ENCODE measurements around the gene DEFB113.
"Not testable (repeated sequence)": the region's sequence is repeated elsewhere in the genome, so short reads cannot be mapped to it uniquely, and the experiment has no call there.

The DEFB113 gene, protein sequence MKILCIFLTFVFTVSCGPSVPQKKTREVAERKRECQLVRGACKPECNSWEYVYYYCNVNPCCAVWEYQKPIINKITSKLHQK

GRCh38 chr6:49969605-49970004 is at the start of gene DEFB113:
Gene DEFB113 (minus strand): TSS chr6:49969625. CDS start chr6:49969625, 0 bp downstream.
- DNase-seq, result no peak

DNA sequence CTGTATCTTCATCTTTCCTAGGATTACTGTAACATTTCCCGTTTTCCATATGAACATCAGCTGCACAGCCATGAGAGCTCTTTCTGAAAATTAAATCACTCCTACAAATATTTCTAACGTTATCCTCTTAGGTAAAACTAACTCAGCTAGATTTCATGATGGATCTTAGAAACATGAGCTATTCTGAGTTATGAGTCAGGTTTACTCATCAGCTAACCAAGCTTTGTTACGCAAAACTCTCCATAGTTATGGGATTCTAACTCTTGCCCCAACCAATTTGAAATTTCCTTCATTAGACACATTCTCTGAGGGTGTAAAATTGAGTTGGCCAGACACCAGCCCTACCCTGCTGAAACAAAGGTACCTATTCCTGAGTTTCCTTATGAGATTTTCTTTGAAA is 38.4 kb upstream of the DEFB113 start:
- no peak for DNase-seq

DNA sequence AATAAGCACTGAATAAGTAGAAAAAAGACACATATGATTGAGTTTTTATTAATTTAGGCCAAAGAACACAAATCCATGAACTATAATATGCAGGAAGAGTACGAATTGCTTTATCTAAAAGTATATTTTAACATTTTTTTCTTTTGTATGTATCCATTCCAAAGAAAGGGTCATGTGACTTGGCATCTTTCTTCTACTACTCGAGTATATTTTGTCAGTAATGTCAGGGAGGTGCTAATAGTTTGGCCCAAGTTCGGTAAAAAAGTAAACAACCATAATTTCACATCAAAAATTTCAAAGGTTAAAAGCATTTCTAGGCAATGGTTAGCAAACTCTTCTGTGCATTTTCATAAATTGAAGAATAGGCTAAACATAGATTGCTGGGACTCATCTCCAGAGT is 33.7 kb upstream of the DEFB113 start:
- no peak for DNase-seq

DNA sequence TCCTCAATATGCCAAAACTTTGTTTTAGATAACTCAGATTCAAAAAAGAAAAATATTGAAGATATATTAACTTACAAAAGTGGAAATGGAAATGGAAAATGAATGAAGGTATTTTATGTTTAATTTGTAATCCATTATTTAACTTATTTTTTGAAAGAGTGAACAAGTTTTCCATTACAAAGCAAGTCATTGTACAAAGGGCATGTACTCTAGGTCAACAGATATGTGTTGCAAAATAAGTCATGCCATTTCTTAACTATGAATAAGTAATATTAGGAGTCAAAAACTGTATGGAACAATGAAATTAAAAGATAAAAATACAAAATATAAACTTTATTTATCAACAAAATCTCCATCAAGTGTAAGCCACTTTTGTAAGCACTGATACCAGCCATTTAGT is 25.9 kb upstream of the DEFB113 start:
- DNase-seq, result no peak

DNA sequence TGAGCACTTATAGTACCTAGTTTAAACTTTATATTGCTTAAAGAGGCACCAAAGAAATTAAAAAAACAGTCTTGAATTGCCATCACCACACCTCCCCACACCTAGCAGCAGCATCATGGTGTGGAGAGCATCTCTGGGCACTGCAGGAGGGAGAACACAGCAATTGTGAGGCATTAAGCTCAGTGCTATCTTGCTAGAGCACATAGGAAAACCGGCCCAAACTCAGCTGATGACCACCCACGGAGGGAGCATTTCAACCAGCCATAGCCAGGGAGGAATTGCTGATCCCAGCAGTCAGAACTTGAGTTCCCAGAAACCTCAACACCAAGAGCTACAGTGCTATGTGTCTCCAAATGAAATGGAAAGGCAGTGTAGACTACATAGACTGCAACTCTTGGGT is 19.5 kb upstream of the DEFB113 start:
- DNase-seq, result no peak

GRCh38 chr6:49987749-49988148 is 18.3 kb upstream of the DEFB113 start:
- no peak for DNase-seq

DNA sequence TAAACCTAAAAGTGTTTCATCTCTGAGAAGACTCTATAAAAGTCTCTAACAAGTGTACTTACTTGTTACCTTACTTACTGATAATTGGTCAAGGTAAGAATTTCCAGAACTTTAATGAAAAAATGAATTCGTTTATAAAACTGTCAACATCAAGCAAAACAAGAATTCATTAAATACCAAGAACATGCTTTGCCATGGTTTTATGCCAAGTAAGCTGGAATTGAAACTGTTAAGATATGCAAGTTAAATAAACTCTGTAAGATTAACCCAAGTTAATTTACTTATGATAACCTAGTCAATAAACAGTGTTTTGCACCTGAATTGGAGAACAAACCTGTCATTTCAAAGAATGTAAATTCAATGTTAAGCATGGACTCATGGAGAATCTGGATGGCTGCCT is 17.1 kb upstream of the DEFB113 start:
- DNase-seq, result no peak

DNA sequence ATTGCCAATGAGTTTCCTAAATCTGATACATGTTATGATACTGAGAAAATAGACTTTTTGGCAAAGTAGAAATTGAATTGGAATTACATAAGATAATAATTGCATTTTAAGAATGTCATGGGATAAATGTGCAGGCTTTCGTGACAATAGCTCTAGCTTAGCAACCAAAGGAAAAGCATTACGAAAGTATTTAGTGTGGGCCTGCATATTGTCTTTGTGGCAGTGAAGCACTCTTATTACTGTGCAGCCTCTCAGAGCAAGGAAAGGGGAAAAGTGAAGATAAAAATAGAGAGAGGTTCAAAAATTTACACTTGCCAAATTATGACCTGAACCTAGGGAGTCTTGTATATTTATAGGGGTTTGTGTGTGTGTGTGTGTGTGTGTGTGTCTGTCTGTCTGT is 12.6 kb upstream of the DEFB113 start:
- DNase-seq, result no peak

DNA sequence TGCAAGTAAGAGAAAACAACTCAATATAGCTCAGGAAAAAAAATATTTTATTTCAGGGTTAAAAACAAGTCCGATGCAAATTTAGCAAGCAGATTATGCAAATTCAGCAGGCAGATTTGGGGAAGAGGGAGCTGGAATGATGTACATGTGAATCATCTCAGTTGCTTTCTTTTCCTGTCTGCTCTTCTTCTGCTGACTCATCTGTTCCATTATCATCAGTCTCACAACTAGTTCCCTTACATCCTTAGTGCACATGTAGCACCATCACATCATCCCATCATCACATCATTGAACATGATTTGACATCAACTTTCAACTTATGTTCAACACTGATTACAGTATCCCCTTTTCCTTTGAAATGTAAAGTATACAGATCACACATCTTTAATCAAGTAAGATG is 11.5 kb upstream of the DEFB113 start:
- DNase-seq, result no peak

DNA sequence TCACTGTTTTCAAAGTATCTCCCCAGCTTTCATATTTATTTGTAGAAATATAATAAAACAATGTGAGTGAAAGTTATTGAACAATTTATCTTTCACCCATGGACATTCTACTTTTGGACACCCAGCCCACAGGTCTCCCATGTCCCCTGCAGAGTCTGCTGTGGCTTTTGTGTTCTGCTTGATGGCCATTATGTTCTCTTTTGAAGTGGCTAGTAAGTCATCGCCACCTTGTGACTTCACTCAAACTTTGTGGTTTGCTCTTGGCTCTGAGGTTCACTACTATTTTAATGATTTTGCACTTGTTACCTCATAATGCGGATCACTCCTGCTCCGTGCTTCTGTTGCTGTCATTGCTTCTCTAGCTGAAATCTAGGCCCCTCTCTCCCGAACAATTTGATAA is 10.2 kb upstream of the DEFB113 start:
- no peak for DNase-seq

DNA sequence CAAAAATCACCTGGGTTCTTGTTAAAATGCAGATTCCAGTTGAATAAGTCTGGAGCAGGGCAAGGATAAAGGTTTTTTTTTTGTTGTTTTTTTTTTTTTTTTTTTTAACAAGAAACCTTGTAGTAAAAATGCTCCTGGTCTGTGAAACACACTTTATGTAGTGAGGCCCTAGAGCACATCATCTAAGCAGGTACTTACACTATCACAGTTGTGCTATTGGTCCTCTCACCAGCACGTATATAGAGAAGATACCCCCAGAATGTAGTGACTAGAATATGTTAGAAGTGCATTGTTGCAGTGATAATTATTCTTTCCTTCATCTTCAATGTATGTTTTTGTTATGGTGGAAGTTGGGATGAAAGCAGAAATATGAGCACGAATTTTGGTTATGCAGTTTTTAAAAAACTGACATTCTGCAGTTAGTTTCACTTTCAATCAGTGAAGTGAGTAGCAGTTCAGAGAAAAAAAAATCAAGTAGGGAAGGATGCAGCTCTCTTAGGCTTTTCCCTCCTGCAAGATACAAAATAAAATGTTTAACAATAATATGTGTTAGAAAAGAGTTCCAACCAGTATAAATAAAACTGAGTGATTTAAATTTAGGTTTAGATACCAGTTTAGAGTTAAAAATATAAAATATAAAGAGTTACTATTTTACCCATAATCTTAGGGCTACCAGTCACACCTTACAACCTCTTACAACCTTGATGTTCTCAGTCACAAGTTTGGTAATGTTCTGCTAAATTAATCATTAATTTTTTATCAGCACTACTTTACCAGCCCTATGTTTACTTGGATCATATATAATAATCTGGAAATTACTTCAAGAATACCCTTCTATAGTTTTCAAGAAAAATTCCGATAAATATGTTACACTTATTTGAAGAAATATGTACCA is 9.2 kb upstream of the DEFB113 start:
- DNase-seq, result no peak

- no peak for DNase-seq
These were observed 2.6 kb downstream of the DEFB113 start for GRCh38 chr6:49966823-49967222.

GRCh38 chr6:49966334-49966733 is 3.1 kb downstream of the DEFB113 start:
- no peak for DNase-seq

GRCh38 chr6:49964064-49964463 is 5.4 kb downstream of the DEFB113 start, which contains the start of gene DEFB114:
Gene DEFB114 (minus strand): TSS chr6:49964164. CDS start chr6:49964105, 59 bp downstream.
- DNase-seq, result no peak

DNA sequence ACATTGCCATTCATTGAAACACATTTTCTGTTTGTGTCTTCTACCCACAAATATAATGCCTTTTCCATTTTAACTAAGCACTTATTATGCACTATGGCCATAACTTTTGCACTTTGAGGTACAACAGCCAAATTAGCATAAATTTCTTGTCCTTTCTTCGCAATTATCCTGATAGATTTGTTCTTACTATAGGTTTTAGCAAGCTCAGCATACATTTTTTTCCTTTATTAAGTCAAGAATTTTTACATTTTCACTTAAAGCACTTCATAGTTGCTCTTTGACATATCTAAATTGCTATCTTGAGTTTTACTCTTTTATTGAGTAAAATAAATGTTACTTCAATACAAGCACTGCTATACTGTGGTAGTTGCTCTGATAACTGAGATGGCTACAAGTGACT is 11.2 kb downstream of the DEFB113 start:
- DNase-seq, result no peak

GRCh38 chr6:49955847-49956246 is 13.6 kb downstream of the DEFB113 start:
- no peak for DNase-seq

DNA sequence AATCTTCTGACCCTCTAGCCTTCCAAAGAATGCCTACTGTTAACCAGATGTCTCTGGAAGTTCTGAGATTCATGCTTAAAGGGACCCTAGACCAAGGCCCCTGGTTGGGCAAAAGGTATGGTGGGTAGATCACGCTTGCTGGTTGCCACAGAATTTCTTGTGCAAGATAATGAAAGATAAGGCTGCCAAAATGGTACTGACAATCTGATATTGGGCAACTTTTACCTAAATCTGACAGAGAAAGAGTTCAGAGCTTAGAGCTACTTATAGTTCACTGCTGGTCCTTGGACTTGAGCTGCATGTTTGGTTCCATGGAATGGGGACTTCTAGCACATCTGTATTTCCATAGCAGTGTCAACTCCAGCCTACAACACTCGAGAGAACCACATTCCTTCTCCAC is 17.5 kb downstream of the DEFB113 start:
- no peak for DNase-seq

- no peak for DNase-seq
These were observed 19.0 kb downstream of the DEFB113 start for GRCh38 chr6:49950415-49950751.

DNA sequence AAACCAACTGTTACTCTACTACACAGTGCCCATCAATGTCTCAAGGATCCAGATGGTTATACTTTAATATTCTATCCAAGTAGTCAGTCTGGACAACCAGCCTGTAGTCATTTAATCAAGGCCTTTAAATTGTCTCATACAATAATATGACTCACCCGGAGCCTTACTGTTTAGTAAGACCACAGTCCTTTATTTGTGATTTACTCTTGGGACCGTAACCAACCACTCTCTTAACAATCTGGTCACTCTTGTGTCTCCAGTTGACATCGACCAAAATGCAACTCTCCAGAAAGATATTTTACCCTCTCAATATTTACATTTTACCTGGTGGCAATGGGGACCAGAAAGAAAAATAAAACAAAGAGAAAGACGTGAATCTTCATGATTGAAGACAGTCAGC is 20.4 kb downstream of the DEFB113 start:
- no peak for DNase-seq

DNA sequence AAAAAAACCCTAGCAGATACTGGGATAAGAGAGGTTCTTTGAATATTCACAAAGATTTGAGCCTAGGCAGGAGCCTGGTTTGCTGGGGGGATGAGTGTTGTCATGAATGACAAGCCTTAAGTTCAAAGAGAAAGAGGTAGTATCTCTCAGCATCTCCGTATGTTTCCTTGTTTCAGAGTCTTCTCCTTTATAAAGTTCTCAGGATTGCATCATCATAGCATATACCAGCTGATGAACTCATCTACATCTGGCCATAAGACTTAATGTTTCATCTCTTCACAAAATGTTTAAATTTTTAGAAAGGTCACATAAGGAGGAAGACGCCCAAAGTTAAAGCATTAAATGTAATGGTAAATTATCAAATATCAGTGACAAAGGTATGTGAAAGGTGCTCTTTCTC is 22.6 kb downstream of the DEFB113 start:
- DNase-seq, result no peak

- not testable (repeated sequence) for DNase-seq
These were observed 25.4 kb downstream of the DEFB113 start for GRCh38 chr6:49944068-49944467.

- DNase-seq, result no peak
These were observed 29.4 kb downstream of the DEFB113 start for GRCh38 chr6:49939993-49940498.

DNA sequence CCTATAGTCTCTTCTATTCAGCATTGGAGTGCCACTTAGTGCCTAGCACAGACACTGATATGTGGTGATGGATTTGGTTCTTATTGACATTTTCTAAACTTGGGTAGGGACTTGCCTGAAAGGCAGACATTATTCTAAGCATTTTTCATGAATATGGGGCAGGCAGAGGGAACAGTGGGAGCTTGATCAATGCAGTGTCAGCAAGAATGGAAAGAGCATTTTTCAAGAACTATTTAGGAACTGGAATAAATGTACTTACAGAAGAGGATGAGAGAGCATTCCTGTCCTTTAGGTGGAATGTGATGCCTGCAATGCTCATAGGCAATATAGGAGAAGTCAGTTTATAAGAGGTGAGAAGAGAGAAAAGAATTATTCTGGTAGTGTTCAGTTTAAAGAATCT is 31.6 kb downstream of the DEFB113 start:
- no peak for DNase-seq

DNA sequence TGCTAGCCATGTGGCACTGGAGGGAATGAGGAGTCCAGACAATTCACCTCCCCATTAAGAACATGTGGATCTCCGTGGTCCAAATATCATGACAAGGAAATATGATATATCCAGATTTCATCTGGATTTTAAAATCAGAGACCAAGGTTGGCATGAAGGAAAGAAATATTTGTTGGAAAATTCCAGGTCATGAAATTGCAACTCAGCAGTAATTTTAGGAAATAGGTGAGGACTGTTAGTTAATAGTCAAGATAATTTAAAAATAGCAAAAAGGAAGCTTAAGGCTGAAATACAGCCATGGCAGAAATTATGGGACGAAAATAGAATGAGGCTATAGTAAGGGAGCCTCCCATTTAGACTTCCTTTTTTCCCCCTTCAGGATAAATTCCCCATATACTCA is 32.4 kb downstream of the DEFB113 start:
- DNase-seq, result no peak

DNA sequence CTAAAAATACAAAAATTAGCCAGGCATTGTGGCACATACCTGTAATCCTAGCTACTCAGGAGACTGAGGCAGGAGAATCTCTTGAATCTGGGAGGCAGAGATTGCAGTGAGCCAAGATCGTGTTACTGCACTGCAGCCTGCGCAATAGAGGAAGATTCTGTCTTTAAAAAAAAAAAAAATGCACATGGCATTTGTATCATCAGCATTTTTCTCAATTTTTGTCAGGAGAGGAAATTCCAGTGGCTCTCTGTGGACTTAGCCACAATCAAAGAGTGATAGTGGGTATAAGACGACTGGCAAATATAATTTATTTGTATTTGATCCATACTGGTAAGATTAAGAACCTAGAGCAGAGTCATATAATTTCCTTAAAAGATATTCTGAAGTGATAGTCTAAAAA is 34.0 kb downstream of the DEFB113 start:
- no peak for DNase-seq
